DMS53 treated with DMSO at 0.1 percent for 48 hours (cell line): ENCODE measurements around the gene PRKAG2.

ENCODE experiments used
- DNase-seq: peaks from one replicate; lab custom pipeline; 2025; ENCODE audit not compliant: unreplicated experiment; lab: John Stamatoyannopoulos, UW

PRKAG2 gene

GRCh38 chr7:151631570-151631952, 245.4 kb downstream of the PRKAG2 start:
- peak; percentile 44 for DNase-seq

GRCh38 chr7:151630851-151631569, 245.9 kb downstream of the PRKAG2 start:
- DNase-seq = peak; percentile 17

- no peak for DNase-seq
Measured at GRCh38 chr7:151630358-151630757, 246.6 kb downstream of the PRKAG2 start.

GRCh38 chr7:151629713-151630272, 247.1 kb downstream of the PRKAG2 start:
- no peak for DNase-seq

- no peak for DNase-seq
Measured at GRCh38 chr7:151628846-151629604, 247.9 kb downstream of the PRKAG2 start.

- DNase-seq = no peak
Measured at GRCh38 chr7:151626422-151627115, 250.3 kb downstream of the PRKAG2 start.

GRCh38 chr7:151625606-151626005, 251.3 kb downstream of the PRKAG2 start:
- no peak for DNase-seq

- no peak for DNase-seq
Measured at GRCh38 chr7:151624246-151624928, 252.5 kb downstream of the PRKAG2 start.

- no peak for DNase-seq
Measured at GRCh38 chr7:151623766-151624165, 253.1 kb downstream of the PRKAG2 start.

GRCh38 chr7:151621961-151622360, 255.0 kb downstream of the PRKAG2 start:
- no peak for DNase-seq

GRCh38 chr7:151616443-151617213, 260.3 kb downstream of the PRKAG2 start:
- no peak for DNase-seq

GRCh38 chr7:151615784-151616183, 261.1 kb downstream of the PRKAG2 start:
- DNase-seq = no peak

GRCh38 chr7:151615058-151615457, 261.9 kb downstream of the PRKAG2 start:
- no peak for DNase-seq

- no peak for DNase-seq
Measured at GRCh38 chr7:151614019-151614418, 262.9 kb downstream of the PRKAG2 start.

- no peak for DNase-seq
Measured at GRCh38 chr7:151611878-151612277, 265.0 kb downstream of the PRKAG2 start.

- DNase-seq = no peak
Measured at GRCh38 chr7:151611041-151611440, 265.9 kb downstream of the PRKAG2 start.

GRCh38 chr7:151608031-151608551, 268.8 kb downstream of the PRKAG2 start:
- no peak for DNase-seq

GRCh38 chr7:151607464-151607867, 269.4 kb downstream of the PRKAG2 start:
- DNase-seq = no peak

GRCh38 chr7:151603951-151604350, 273.0 kb downstream of the PRKAG2 start:
- DNase-seq = no peak
